Measurements from ENCODE around the gene OR10R2.

- TF ChIP-seq, protein P1, sequence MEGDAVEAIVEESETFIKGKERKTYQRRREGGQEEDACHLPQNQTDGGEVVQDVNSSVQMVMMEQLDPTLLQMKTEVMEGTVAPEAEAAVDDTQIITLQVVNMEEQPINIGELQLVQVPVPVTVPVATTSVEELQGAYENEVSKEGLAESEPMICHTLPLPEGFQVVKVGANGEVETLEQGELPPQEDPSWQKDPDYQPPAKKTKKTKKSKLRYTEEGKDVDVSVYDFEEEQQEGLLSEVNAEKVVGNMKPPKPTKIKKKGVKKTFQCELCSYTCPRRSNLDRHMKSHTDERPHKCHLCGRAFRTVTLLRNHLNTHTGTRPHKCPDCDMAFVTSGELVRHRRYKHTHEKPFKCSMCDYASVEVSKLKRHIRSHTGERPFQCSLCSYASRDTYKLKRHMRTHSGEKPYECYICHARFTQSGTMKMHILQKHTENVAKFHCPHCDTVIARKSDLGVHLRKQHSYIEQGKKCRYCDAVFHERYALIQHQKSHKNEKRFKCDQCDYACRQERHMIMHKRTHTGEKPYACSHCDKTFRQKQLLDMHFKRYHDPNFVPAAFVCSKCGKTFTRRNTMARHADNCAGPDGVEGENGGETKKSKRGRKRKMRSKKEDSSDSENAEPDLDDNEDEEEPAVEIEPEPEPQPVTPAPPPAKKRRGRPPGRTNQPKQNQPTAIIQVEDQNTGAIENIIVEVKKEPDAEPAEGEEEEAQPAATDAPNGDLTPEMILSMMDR (IDR thresholded peaks at IDR 0.05) = no peak
- TF ChIP-seq POLR2A (IDR thresholded peaks at IDR 0.05) = no peak
Measured at GRCh38 chr1:158520021-158520420, 48.0 kb downstream of the OR10R2 start.
